HFFc6 (cell line): ENCODE data around the gene PDIA4. TPM values are rescaled to one million over a fixed set of nuclear protein-coding genes. Genes with fewer than 3 reads are reported as not detected.

Source experiments
- DNase-seq: peaks from one replicate; pipeline ENCODE4 v3.0.0-alpha.2; 2018
- H3K27ac Mint-ChIP-seq: 2 replicates; pipeline ENCODE4 v1.8.0; 2020; ENCODE audit warnings: mild to moderate bottlenecking, mixed read lengths
- H3K27me3 Mint-ChIP-seq: 2 replicates; pipeline ENCODE4 v1.8.0; 2021; ENCODE audit warnings: mild to moderate bottlenecking, moderate library complexity, mixed read lengths; ENCODE audit not compliant: insufficient read depth
- H3K36me3 Mint-ChIP-seq: 2 replicates; pipeline ENCODE4 v1.8.0; 2021; ENCODE audit warnings: low read depth, mixed read lengths
- H3K4me1 Mint-ChIP-seq: 2 replicates; pipeline ENCODE4 v1.8.0; 2020; ENCODE audit warnings: low read depth, mixed read lengths
- H3K4me3 Mint-ChIP-seq: 2 replicates; pipeline ENCODE4 v1.8.0; 2020; ENCODE audit warnings: mild to moderate bottlenecking, moderate library complexity, mixed read lengths
- H3K9me3 Mint-ChIP-seq: 2 replicates; pipeline ENCODE4 v1.8.0; 2020; ENCODE audit warnings: mild to moderate bottlenecking, mixed read lengths
- total RNA-seq, 6 experiments: library from RNA; stranded (reverse); fragmentation: NEBNext Ultra II Directional; extraction: Animal tissue kit (Norgen Biotek cat#: 25700); gene quantifications; 2 replicates in 1 of 6; 3 replicates in 5 of 6; pipeline ENCODE4 v1.2.3, GENCODE V29; 2021
- TF ChIP-seq, protein P1 (sequence below): fragments of 200-600 bp; sonication (generic); IDR thresholded peaks from 2 replicates; pipeline ENCODE4 v1.5.0; 2021; ENCODE audit warnings: antibody characterized with exemption, mild to moderate bottlenecking

The PDIA4 gene
- total RNA-seq, 6 experiments from 2014 or later, result 185 to 210 (median 200) TPM

DNA sequence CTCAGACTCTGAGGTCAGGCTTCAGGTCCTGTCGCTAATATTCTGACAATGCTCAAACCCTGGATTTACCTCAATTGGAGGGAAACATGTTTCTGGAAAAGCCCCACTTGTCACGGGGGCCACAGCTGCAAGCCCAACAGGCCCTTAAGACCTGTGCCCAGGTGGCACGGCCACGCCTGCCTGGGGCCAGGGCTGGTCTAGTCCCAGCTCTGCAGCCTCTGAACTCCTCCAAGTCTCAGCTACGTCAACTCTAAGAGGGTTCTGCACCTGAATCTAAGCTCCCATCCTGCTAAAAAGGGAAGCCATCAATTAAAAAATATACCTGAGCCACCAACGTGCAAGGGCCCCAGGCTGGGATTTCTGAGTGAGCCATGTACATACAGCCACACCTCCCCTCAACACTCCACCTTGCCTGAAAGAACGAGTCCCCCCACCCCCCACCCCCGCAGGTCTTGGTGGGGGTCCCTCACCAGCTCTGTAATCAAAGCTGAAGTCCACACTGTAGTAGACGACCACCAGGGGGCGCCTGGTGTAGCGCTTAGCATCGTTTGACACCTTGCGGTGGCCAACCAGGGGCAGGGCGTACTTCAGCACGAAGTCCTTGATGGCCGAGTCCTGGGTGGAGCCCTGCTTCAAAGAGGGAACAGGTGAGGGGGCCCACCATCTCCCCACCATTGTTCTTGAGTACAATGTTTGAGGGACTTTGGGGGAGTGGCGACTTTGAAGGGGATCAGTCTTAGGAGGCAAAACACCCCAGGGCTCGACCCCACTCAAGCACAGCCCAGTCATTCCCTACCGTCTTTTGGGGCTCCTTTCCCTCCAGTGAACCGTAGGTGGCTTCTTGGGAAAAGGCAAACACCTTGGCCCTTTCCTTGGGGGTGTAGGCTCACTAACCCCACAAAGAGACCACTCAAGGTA, 22.6 kb downstream of the PDIA4 start:
- no peak overlapping the region for H3K4me3 Mint-ChIP-seq
- no peaks in the 10 kb centered on the region for H3K9me3 Mint-ChIP-seq
- H3K27ac Mint-ChIP-seq, result no peak overlapping the region
- peak; percentile 42 for DNase-seq
- H3K36me3 Mint-ChIP-seq, result peaks cover 17% of the 10 kb centered on the region
- H3K4me1 Mint-ChIP-seq, result no peaks in the 10 kb centered on the region
- H3K27me3 Mint-ChIP-seq, result no peaks in the 10 kb centered on the region; the same call in 1 of the 2 replicates
- TF ChIP-seq, protein P1, sequence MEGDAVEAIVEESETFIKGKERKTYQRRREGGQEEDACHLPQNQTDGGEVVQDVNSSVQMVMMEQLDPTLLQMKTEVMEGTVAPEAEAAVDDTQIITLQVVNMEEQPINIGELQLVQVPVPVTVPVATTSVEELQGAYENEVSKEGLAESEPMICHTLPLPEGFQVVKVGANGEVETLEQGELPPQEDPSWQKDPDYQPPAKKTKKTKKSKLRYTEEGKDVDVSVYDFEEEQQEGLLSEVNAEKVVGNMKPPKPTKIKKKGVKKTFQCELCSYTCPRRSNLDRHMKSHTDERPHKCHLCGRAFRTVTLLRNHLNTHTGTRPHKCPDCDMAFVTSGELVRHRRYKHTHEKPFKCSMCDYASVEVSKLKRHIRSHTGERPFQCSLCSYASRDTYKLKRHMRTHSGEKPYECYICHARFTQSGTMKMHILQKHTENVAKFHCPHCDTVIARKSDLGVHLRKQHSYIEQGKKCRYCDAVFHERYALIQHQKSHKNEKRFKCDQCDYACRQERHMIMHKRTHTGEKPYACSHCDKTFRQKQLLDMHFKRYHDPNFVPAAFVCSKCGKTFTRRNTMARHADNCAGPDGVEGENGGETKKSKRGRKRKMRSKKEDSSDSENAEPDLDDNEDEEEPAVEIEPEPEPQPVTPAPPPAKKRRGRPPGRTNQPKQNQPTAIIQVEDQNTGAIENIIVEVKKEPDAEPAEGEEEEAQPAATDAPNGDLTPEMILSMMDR, result peak; percentile 95

DNA sequence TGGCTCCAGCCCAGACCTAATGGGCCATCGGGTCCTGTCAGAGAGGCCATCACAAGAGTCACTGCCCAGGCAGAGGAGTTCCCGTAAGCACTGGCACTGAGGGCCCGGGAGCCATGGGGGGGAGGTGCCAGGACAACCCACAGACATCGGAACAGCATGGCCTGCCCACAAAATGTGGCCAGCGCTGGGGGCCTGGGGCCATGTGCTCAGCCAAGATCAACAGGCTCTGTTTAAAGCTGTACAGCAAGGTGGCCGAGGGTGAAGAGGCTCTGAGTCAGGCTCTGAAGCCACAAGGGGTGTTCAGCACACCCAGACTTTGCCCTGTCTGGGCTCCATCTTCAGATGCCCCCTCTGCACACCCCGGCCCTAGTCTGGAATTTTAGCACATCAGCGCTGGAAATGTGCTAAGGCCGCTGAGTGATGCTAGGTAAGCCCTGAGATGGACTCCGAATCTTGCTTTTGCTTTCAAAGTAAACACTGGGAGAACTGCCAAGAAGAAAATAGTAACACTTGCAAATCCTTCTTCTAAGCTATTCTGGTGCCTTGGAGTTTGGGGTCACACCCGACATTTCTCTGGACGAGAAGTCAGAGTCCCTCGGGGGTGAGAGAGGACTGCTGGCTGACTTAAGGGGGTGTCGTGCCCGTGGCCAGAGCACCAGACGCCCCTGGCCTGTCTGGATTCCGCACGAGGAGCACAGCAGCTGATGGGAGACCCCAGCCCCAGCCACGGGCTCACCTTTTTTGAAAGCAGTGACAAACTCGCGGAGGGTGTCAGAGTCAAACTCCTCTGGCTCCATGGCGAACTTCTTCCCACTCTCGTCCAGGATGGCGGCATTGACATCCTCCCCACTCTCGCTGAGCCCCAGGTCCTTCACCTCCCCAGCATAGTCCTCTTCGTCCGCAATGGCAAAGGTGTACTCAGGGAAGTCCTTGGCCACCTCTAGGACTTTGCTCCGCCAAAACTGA, 23.6 kb downstream of the PDIA4 start:
- Mint-ChIP-seq H3K27ac (no peak overlapping the region), H3K4me3 (no peak overlapping the region), H3K4me1 (no peaks in the 10 kb centered on the region), H3K9me3 (no peaks in the 10 kb centered on the region), H3K27me3 (no peaks in the 10 kb centered on the region), H3K36me3 (peaks cover 17% of the 10 kb centered on the region)
- no peak for DNase-seq
- TF ChIP-seq, protein P1, result no peak

DNA sequence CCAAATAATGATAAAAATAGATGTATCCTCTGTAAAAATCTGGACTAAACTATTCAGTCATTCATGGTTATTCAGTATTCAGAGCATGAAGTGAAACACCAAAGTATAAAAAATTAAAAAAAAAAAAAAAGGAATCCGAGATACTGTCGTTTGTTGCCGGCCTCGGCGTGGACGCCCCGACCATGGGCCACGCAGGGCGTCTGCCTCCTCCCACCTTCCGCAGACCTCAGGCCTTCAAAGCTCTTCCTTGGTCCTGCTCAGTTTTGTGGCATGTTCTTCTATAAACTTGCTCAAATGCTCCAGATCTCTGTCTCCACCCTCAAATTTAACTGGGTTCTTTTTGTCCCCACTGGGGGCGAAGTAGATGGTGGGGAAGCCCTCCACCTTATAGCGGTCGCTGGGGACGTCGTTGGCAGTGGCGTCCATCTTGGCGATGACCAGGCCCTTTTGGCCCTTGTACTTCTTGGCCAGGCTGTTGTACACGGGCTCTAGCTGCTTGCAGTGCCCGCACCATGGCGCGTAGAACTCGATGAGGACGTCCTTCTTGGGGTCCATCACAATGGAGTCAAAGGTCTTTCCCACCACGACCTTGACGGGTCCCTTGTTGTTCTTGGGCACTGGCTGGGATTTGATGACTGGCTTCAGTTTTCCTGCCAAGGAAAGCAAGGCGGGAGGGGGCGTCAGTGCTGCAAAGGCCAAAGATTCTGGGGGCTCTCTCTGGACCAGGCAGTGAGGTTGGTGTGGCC, 24.6 kb downstream of the PDIA4 start:
- TF ChIP-seq, protein P1, result no peak
- peaks cover 17% of the 10 kb centered on the region for H3K36me3 Mint-ChIP-seq
- H3K4me3 Mint-ChIP-seq, result no peak overlapping the region
- DNase-seq, result no peak
- H3K9me3 Mint-ChIP-seq, result no peaks in the 10 kb centered on the region
- no peak overlapping the region for H3K27ac Mint-ChIP-seq
- no peaks in the 10 kb centered on the region for H3K4me1 Mint-ChIP-seq
- no peaks in the 10 kb centered on the region for H3K27me3 Mint-ChIP-seq

DNA sequence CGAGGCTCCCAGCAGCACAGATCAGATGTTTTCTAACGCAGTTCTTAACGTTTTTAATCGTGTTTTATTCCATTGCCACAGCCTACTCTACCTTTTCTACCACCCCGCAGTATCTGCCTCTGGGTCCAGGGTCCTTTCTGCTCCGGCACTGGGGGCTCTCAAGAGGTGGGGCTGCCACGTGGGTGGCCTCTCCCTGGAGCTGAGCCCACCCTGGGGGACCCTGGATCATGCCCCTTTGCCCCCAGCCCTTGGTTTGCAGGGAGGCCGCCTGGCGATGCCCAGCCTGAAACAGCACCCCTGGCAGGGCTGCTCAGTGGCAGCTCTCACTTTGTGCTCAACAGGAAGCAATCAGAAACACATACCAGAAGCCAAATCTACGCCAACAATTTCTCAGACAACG, 25.3 kb downstream of the PDIA4 start:
- no peak overlapping the region for H3K4me3 Mint-ChIP-seq

More for the DNA sequence above, 25.3 kb downstream of the PDIA4 start:
- Mint-ChIP-seq H3K9me3 (no peaks in the 10 kb centered on the region), H3K4me1 (no peaks in the 10 kb centered on the region), H3K27me3 (no peaks in the 10 kb centered on the region), H3K36me3 (peaks cover 17% of the 10 kb centered on the region), H3K27ac (no peak overlapping the region)
- TF ChIP-seq, protein P1, result no peak
- DNase-seq, result no peak
